HG02588 (cell line): Measurements from ENCODE around the gene NOL4L.

Source experiments
- ATAC-seq: cut with Tn5 transposase; IDR thresholded peaks from one replicate; pipeline ENCODE4 v1.9.1; 2021; ENCODE audit warnings: mild to moderate bottlenecking, moderate library complexity; ENCODE audit not compliant: unreplicated experiment

The NOL4L gene

GRCh38 chr20:32395066-32395465 lies 190.1 kb downstream of the NOL4L start:
- no peak for ATAC-seq
